Panc1 (cell line): Measurements from ENCODE around the gene COL6A1.

ENCODE experiments used
- CTCF ChIP-seq: fragments of 450-650 bp; IDR thresholded peaks from 2 replicates; pipeline ENCODE4 v1.5.1; 2017; ENCODE audit warnings: mild to moderate bottlenecking
- POLR2AphosphoS5 ChIP-seq: IDR thresholded peaks from 2 replicates; pipeline ENCODE4 v1.6.1; 2012; ENCODE audit warnings: mild to moderate bottlenecking, low read depth, low read length, moderate library complexity
- REST ChIP-seq, 2 experiments: IDR thresholded peaks; 2 replicates each; pipeline ENCODE4 v1.6.1; 2011 to 2012; ENCODE audit warnings: low read depth in 2 of 2, control low read depth in 1 of 2, low read length in 1 of 2, mild to moderate bottlenecking in 1 of 2, moderate library complexity in 1 of 2; ENCODE audit not compliant: insufficient read depth in 1 of 2
- SIN3A ChIP-seq: IDR thresholded peaks from 2 replicates; pipeline ENCODE4 v1.6.1; 2012; ENCODE audit warnings: low read depth, mild to moderate bottlenecking, low read length, moderate library complexity, borderline replicate concordance; ENCODE audit not compliant: insufficient read depth
- TCF7L2 ChIP-seq: IDR thresholded peaks from 2 replicates; pipeline ENCODE4 v1.6.1; 2011; ENCODE audit warnings: mild to moderate bottlenecking, low read depth, low read length, inconsistent platforms

GRCh38 chr21:45954921-45955320 lies 26.6 kb upstream of the COL6A1 start:
- TF ChIP-seq CTCF: no peak
- no peak for TF ChIP-seq POLR2AphosphoS5
- TF ChIP-seq TCF7L2: no peak
- TF ChIP-seq REST (IDR thresholded peaks at IDR 0.05; ENCODE audit: insufficient read depth in 1 of 2, low read depth in 2 of 2, low read length in 1 of 2): no peak
- no peak for TF ChIP-seq SIN3A
